Measurements from ENCODE around the gene FHL3.
"Not testable (repeated sequence)": the region's sequence is repeated elsewhere in the genome, so short reads cannot be mapped to it uniquely, and the experiment has no call there.

The FHL3 gene

GRCh38 chr1:38038861-38039260, 33.5 kb upstream of the FHL3 start:
- Histone ChIP-seq H3K4me3 (no peak overlapping the region), H3K27ac (no peak overlapping the region), H3K27me3 (peaks cover 32 to 39% (median 34%) of the 10 kb centered on the region in 11 experiments), H4K20me1 (peaks cover 0 to 29% (median 11%) of the 10 kb centered on the region in 11 experiments; a peak in 14 of 22 replicates), H3K4me1 (peaks cover 0 to 24% (median 19%) of the 10 kb centered on the region in 10 experiments; a peak in 16 of 20 replicates), H3K4me2 (peak overlapping the region in 9 of 11 experiments; percentile 30 to 84 (median 64); a peak in 18 of 22 replicates), H3K36me3 (no peaks in the 10 kb centered on the region), H3K9ac (0 out of 22 replicates have a peak overlapping the region, but pooled peaks of 1 of the 11 experiments have one; percentile 18), H3K9me3 (replicated peaks in 1 of 11) (no peaks in the 10 kb centered on the region)
- no peak for TF ChIP-seq Cebpa-rat (IDR thresholded peaks at IDR 0.05)

- Histone ChIP-seq H3K4me3 (no peak overlapping the region), H3K9me3 (replicated peaks in 1 of 11) (no peaks in the 10 kb centered on the region), H4K20me1 (peaks cover 0 to 17% (median 3%) of the 10 kb centered on the region in 11 experiments; a peak in 8 of 22 replicates), H3K27me3 (peaks cover 17 to 24% (median 19%) of the 10 kb centered on the region in 11 experiments), H3K4me1 (peaks cover 0 to 32% (median 26%) of the 10 kb centered on the region in 10 experiments; a peak in 18 of 20 replicates), H3K4me2 (0 out of 22 replicates have a peak overlapping the region, but pooled peaks of 1 of the 11 experiments have one; percentile 10), H3K36me3 (no peaks in the 10 kb centered on the region), H3K27ac (no peak overlapping the region), H3K9ac (no peak overlapping the region)
- no peak for TF ChIP-seq Cebpa-rat (IDR thresholded peaks at IDR 0.05)
Observed at GRCh38 chr1:38037221-38037939, 32.1 kb upstream of the FHL3 start.

GRCh38 chr1:38034871-38035270, 29.6 kb upstream of the FHL3 start:
- TF ChIP-seq Cebpa-rat (IDR thresholded peaks at IDR 0.05): no peak

GRCh38 chr1:38032992-38033391, 27.7 kb upstream of the FHL3 start:
- not testable (repeated sequence) for H3K9me3 ChIP-seq (replicated peaks in 1 of 11); H3K9ac ChIP-seq; H3K27ac ChIP-seq; H3K27me3 ChIP-seq; H3K36me3 ChIP-seq; H3K4me3 ChIP-seq
- Histone ChIP-seq H3K4me2 (peak overlapping the region in 2 of 11 experiments; percentile 33 to 42; a peak in 3 of 22 replicates), H3K4me1 (peaks cover 34 to 60% (median 48%) of the 10 kb centered on the region in 10 experiments), H4K20me1 (peaks cover 0 to 24% (median 0%) of the 10 kb centered on the region in 11 experiments; a peak in 8 of 22 replicates)

More at GRCh38 chr1:38034871-38035270, 29.6 kb upstream of the FHL3 start:
- peaks cover 0 to 6% (median 0%) of the 10 kb centered on the region in 11 experiments; a peak in 4 of 22 replicates for H3K27me3 ChIP-seq
- H3K9ac ChIP-seq: no peak overlapping the region
- H3K4me3 ChIP-seq: no peak overlapping the region
- H3K36me3 ChIP-seq: no peaks in the 10 kb centered on the region
- H3K4me2 ChIP-seq: peak overlapping the region in 1 of 11 experiments; percentile 42; a peak in 1 of 22 replicates
- H3K9me3 ChIP-seq (replicated peaks in 1 of 11): no peaks in the 10 kb centered on the region
- H3K4me1 ChIP-seq: peaks cover 20 to 57% (median 45%) of the 10 kb centered on the region in 10 experiments
- no peak overlapping the region for H3K27ac ChIP-seq
- peaks cover 0 to 10% (median 0%) of the 10 kb centered on the region in 11 experiments; a peak in 7 of 22 replicates for H4K20me1 ChIP-seq

GRCh38 chr1:38031513-38031866, 26.2 kb upstream of the FHL3 start:
- H3K9me3 ChIP-seq (replicated peaks in 1 of 11): no peaks in the 10 kb centered on the region
- peaks cover 0 to 36% (median 7%) of the 10 kb centered on the region in 11 experiments; a peak in 12 of 22 replicates for H4K20me1 ChIP-seq
- H3K4me2 ChIP-seq: peak overlapping the region in 10 of 11 experiments; percentile 82 to 97 (median 93); a peak in 18 of 22 replicates
- no peak for TF ChIP-seq Cebpa-rat (IDR thresholded peaks at IDR 0.05)
- peaks cover 40 to 75% (median 60%) of the 10 kb centered on the region in 10 experiments for H3K4me1 ChIP-seq
- peak overlapping the region in 1 of 11 experiments; percentile 60; a peak in 1 of 22 replicates for H3K9ac ChIP-seq
- H3K27ac ChIP-seq: peak overlapping the region in 5 of 11 experiments; percentile 72 to 77 (median 74); a peak in 7 of 22 replicates
- peaks cover 0 to 14% (median 1%) of the 10 kb centered on the region in 11 experiments; a peak in 6 of 22 replicates for H3K36me3 ChIP-seq
- no peaks in the 10 kb centered on the region for H3K27me3 ChIP-seq
- H3K4me3 ChIP-seq: no peak overlapping the region

GRCh38 chr1:38030596-38031512, 25.5 kb upstream of the FHL3 start:
- no peaks in the 10 kb centered on the region for H3K9me3 ChIP-seq (replicated peaks in 1 of 11)
- no peaks in the 10 kb centered on the region for H3K27me3 ChIP-seq
- peaks cover 46 to 81% (median 66%) of the 10 kb centered on the region in 10 experiments for H3K4me1 ChIP-seq
- H3K36me3 ChIP-seq: peaks cover 4 to 20% (median 8%) of the 10 kb centered on the region in 11 experiments; a peak in 20 of 22 replicates
- peak overlapping the region in 5 of 10 experiments; percentile 3 to 51 (median 28); a peak in 7 of 20 replicates for H3K4me3 ChIP-seq
- peaks cover 0 to 42% (median 12%) of the 10 kb centered on the region in 11 experiments; a peak in 13 of 22 replicates for H4K20me1 ChIP-seq
- no peak for TF ChIP-seq Cebpa-rat (IDR thresholded peaks at IDR 0.05)
- H3K9ac ChIP-seq: peak overlapping the region; percentile 40 to 62 (median 55); a peak in 21 of 22 replicates
- peak overlapping the region in 10 of 11 experiments; percentile 49 to 77 (median 72); a peak in 19 of 22 replicates for H3K27ac ChIP-seq
- H3K4me2 ChIP-seq: peak overlapping the region; percentile 82 to 97 (median 93)

- H3K4me3 ChIP-seq: peak overlapping the region in 6 of 10 experiments; percentile 3 to 51 (median 28); a peak in 7 of 20 replicates
- H3K9me3 ChIP-seq (replicated peaks in 1 of 11): no peaks in the 10 kb centered on the region
- no peak for TF ChIP-seq Cebpa-rat (IDR thresholded peaks at IDR 0.05)
- H3K4me2 ChIP-seq: peak overlapping the region; percentile 82 to 97 (median 93)
- no peaks in the 10 kb centered on the region for H3K27me3 ChIP-seq
- H4K20me1 ChIP-seq: peaks cover 0 to 52% (median 20%) of the 10 kb centered on the region in 11 experiments; a peak in 14 of 22 replicates
- H3K36me3 ChIP-seq: peaks cover 14 to 30% (median 17%) of the 10 kb centered on the region in 11 experiments
- H3K27ac ChIP-seq: peak overlapping the region in 10 of 11 experiments; percentile 49 to 77 (median 72); a peak in 21 of 22 replicates
- H3K9ac ChIP-seq: peak overlapping the region; percentile 40 to 62 (median 55)
- H3K4me1 ChIP-seq: peaks cover 46 to 89% (median 66%) of the 10 kb centered on the region in 10 experiments
Observed at GRCh38 chr1:38029685-38030511, 24.6 kb upstream of the FHL3 start.
